GM12878 (cell line): ENCODE results near the gene NR1D1. TPM values are rescaled to one million over a fixed set of nuclear protein-coding genes. Genes with fewer than 3 reads are reported as not detected.

Source experiments
- ATAC-seq: fragments of 200-7000 bp; cut with Tn5 transposase; 3 replicates; pipeline ENCODE4 v1.9.1; 2020; ENCODE audit warnings: mild to moderate bottlenecking, moderate library complexity
- BruUV-seq: library from RNA; stranded (reverse); fragments of 400-500 nt; replicated peaks from 2 replicates; lab custom pipeline; 2021; lab: Mats Ljungman, UMichigan
- CTCF ChIA-PET: fragments of 300-600 bp; sonication (Branson Sonifier 250); formaldehyde crosslinking; extraction: SDS; loops from one replicate; lab custom pipeline; 2021; ENCODE audit warnings: inconsistent platforms; lab: Yijun Ruan, JAX
- POLR2A ChIA-PET: fragments of 350-600 bp; formaldehyde crosslinking; extraction: SDS; loops from one replicate; lab custom pipeline; 2021; ENCODE audit warnings: inconsistent platforms; lab: Charles Lee
- RAD21 ChIA-PET: fragments of 300-600 bp; sonication (Branson Sonifier 250); formaldehyde crosslinking; loops from one replicate; lab custom pipeline; 2023; ENCODE audit warnings: antibody characterized with exemption; ENCODE audit not compliant: unreplicated experiment; lab: Charles Lee
- SMC1A ChIA-PET: fragments of 300-600 bp; sonication (Branson Sonifier 250); formaldehyde crosslinking; loops from one replicate; lab custom pipeline; 2023; ENCODE audit not compliant: unreplicated experiment, uncharacterized antibody; lab: Charles Lee
- DNase-seq: peaks from one replicate; pipeline ENCODE4 v3.0.0-alpha.2; 2011; ENCODE audit warnings: low read depth, low spot score
- FAIRE-seq: peaks from 3 replicates; lab custom pipeline; 2011; peaks lifted over from hg19 to GRCh38; lab: Jason Lieb, UNC
- H2AFZ ChIP-seq: 2 replicates; pipeline ENCODE4 v1.6.0; 2011; ENCODE audit warnings: low read depth, low read length, control low read depth; ENCODE audit not compliant: control insufficient read depth
- H3K27ac ChIP-seq: 2 replicates; pipeline ENCODE4 v1.5.1; 2011; ENCODE audit warnings: control low read depth; ENCODE audit not compliant: control insufficient read depth, insufficient read depth
- H3K27me3 ChIP-seq, 2 experiments: replicated peaks in 1 of 2; 2 replicates each; pipeline versions ENCODE4 v1.6.0 to v1.6.1; 2011; ENCODE audit warnings: low read length in 1 of 2; ENCODE audit not compliant: control insufficient read depth in 2 of 2, insufficient read depth in 2 of 2
- H3K36me3 ChIP-seq, 2 experiments: 2 replicates each; pipeline ENCODE4 v1.5.1; 2011; ENCODE audit warnings: low read length in 1 of 2; ENCODE audit not compliant: control insufficient read depth in 2 of 2, insufficient read depth in 2 of 2
- H3K4me1 ChIP-seq: 2 replicates; pipeline ENCODE4 v1.6.1; 2011; ENCODE audit warnings: mild to moderate bottlenecking, low read length, moderate library complexity, mixed read lengths; ENCODE audit not compliant: control insufficient read depth, insufficient read depth
- H3K4me2 ChIP-seq: 2 replicates; pipeline ENCODE4 v1.6.0; 2011; ENCODE audit warnings: control low read depth; ENCODE audit not compliant: control insufficient read depth, insufficient read depth
- H3K4me3 ChIP-seq: fragments of 200-600 bp; sonication (generic); 2 replicates; pipeline ENCODE4 v1.5.1; 2016
- H3K79me2 ChIP-seq: 2 replicates; pipeline ENCODE4 v1.6.0; 2011; ENCODE audit warnings: low read length; ENCODE audit not compliant: control insufficient read depth, insufficient read depth
- H3K9ac ChIP-seq: 2 replicates; pipeline ENCODE4 v1.8.0; 2011; ENCODE audit warnings: low read length, control low read depth, mixed read lengths; ENCODE audit not compliant: control insufficient read depth, insufficient read depth
- H3K9me3 ChIP-seq: replicated peaks from 3 replicates; pipeline ENCODE4 v1.5.1; 2011; ENCODE audit warnings: mild to moderate bottlenecking, low read length; ENCODE audit not compliant: control insufficient read depth, insufficient read depth
- H4K20me1 ChIP-seq: 2 replicates; pipeline ENCODE4 v1.6.0; 2011; ENCODE audit not compliant: control insufficient read depth, insufficient read depth
- ASH2L ChIP-seq: fragments of 300-600, 200-600 bp; sonication (generic); IDR thresholded peaks from 2 replicates; pipeline ENCODE4 v1.6.1; 2017; ENCODE audit warnings: low read depth, mild to moderate bottlenecking, borderline replicate concordance
- CBX5 ChIP-seq: sonication (generic); IDR thresholded peaks from 2 replicates; pipeline ENCODE4 v1.6.1; 2016; ENCODE audit warnings: low read depth, moderate library complexity, mild to moderate bottlenecking, inconsistent platforms
- CEBPB ChIP-seq, 2 experiments: fragments of 150-350 bp in 1 of 2; IDR thresholded peaks; 2 replicates each; pipeline ENCODE4 v1.6.1; 2012 to 2014; ENCODE audit warnings: low read depth in 2 of 2, low read length in 2 of 2, borderline replicate concordance in 1 of 2, inconsistent platforms in 1 of 2
- CREM ChIP-seq: IDR thresholded peaks from 2 replicates; pipeline ENCODE4 v1.6.1; 2014; ENCODE audit warnings: antibody characterized with exemption, low read depth
- ELK1 ChIP-seq: IDR thresholded peaks from 2 replicates; pipeline ENCODE4 v1.6.1; 2012; ENCODE audit warnings: low read depth, low read length, improper control_type of control experiment
- HDAC2 ChIP-seq: fragments of 200-600 bp; sonication (generic); IDR thresholded peaks from 2 replicates; pipeline ENCODE4 v1.6.1; 2017
- MEF2A ChIP-seq: IDR thresholded peaks from 2 replicates; pipeline ENCODE4 v1.6.1; 2011; ENCODE audit warnings: low read depth, mild to moderate bottlenecking, low read length, moderate library complexity; ENCODE audit not compliant: insufficient read depth
- MLLT1 ChIP-seq: fragments of 450-650 bp; IDR thresholded peaks from 2 replicates; pipeline ENCODE4 v1.6.1; 2016; ENCODE audit warnings: mild to moderate bottlenecking
- NFYA ChIP-seq: IDR thresholded peaks from 2 replicates; pipeline ENCODE4 v1.6.1; 2011; ENCODE audit warnings: low read depth, mild to moderate bottlenecking, low read length, improper control_type of control experiment, borderline replicate concordance
- NKRF ChIP-seq: fragments of 450-650 bp; conservative IDR thresholded peaks from 2 replicates; pipeline ENCODE4 v1.6.1; 2017; ENCODE audit warnings: mild to moderate bottlenecking, moderate library complexity
- REST ChIP-seq: IDR thresholded peaks from 2 replicates; pipeline ENCODE4 v1.6.1; 2012; ENCODE audit warnings: mild to moderate bottlenecking, low read depth, low read length
- RUNX3 ChIP-seq: IDR thresholded peaks from 2 replicates; pipeline ENCODE4 v1.6.1; 2012; ENCODE audit warnings: low read length, inconsistent platforms
- SREBF2 ChIP-seq: IDR thresholded peaks from 2 replicates; pipeline ENCODE4 v1.6.1; 2012; ENCODE audit warnings: mild to moderate bottlenecking, low read length
- STAT1 ChIP-seq: fragments of 450-650 bp; conservative IDR thresholded peaks from 2 replicates; pipeline ENCODE4 v1.6.1; 2014; ENCODE audit warnings: antibody characterized with exemption, mild to moderate bottlenecking
- STAT3 ChIP-seq: IDR thresholded peaks from 2 replicates; pipeline ENCODE4 v1.6.1; 2011; ENCODE audit warnings: low read depth, low read length, improper control_type of control experiment
- YY1 ChIP-seq: IDR thresholded peaks from 2 replicates; pipeline ENCODE4 v1.6.1; 2011; ENCODE audit warnings: low read depth, mild to moderate bottlenecking, low read length
- ZZZ3 ChIP-seq: IDR thresholded peaks from 2 replicates; pipeline ENCODE4 v1.6.1; 2011; ENCODE audit warnings: low read depth; ENCODE audit not compliant: control insufficient read depth, insufficient read length
- WGBS: methylation state at CpG from one replicate; pipeline ENCODE4 v1.1.6; 2016; ENCODE audit warnings: low lambda C conversion rate; ENCODE audit not compliant: insufficient replicate concordance, insufficient coverage; ENCODE audit errors: missing lambda C conversion rate; 5-methylcytosine and 5-hydroxymethylcytosine counted together
- in situ Hi-C: fragments of 300-500 bp; cut with MboI; formaldehyde crosslinking; loops from 9 replicates; pipeline ENCODE4 v1.14.3; 2018; ENCODE audit warnings: mixed read lengths
- intact Hi-C: fragments of 100-400 bp; cut with micrococcal nuclease; formaldehyde crosslinking; loops from one replicate; pipeline ENCODE4 v1.14.2; 2022; ENCODE audit not compliant: unreplicated experiment
- polyA plus RNA-seq, 11 experiments: library from polyadenylated mRNA; depleted of rRNA in 4 of 11; unstranded in 6 of 11; stranded (reverse) in 5 of 11; fragments of >200 nt; fragmentation: Nextera tagmentation in 4 of 11; fragmentation: Illumina TruSeq in 1 of 11; extraction: Ambion mirVana in 4 of 11; extraction: Trizol in 1 of 11; gene quantifications; 1 replicate in 1 of 11; 2 replicates in 10 of 11; pipeline versions ENCODE4 v1.2.1 to v1.2.3, GENCODE V29; 2011 to 2016; ENCODE audit warnings: inconsistent platforms in 2 of 11, missing spikeins in 2 of 11, low read depth in 1 of 11
- total RNA-seq, 4 experiments: library from RNA; depleted of rRNA in 3 of 4; stranded (reverse); fragments of >200 nt in 3 of 4; fragmentation: Illumina TruSeq in 1 of 4; extraction: Trizol in 1 of 4; gene quantifications; 2 replicates each; pipeline versions ENCODE4 v1.2.1 to v1.2.3, GENCODE V29; 2013 to 2021

Gene NR1D1
- total and polyA plus RNA-seq, 10 of the 15 experiments (the other 5 are each of a cell fraction or from before 2014, with no cell fraction given) = 0.10 to 3.4 (median 0.94) TPM

- H3K36me3 ChIP-seq = no peaks in the 10 kb centered on the region
- SMC1A ChIA-PET = interaction anchor here (0.6 to 0.8 kb wide), 2 partner anchors 9 to 14 kb away, joined by 3 read pairs; no protein-coding TSS in a partner anchor
- TF ChIP-seq STAT3 = no peak
- TF ChIP-seq SREBF2 = no peak
- TF ChIP-seq STAT1 = no peak
- no peak for TF ChIP-seq CEBPB (IDR thresholded peaks at IDR 0.05; ENCODE audit: borderline replicate concordance in 1 of 2, low read depth in 2 of 2, low read length in 2 of 2)
- TF ChIP-seq HDAC2 = no peak
- TF ChIP-seq NFYA = no peak
- TF ChIP-seq RUNX3 = no peak
- no peak for TF ChIP-seq ZZZ3
- TF ChIP-seq ASH2L = no peak
- TF ChIP-seq REST = no peak
- TF ChIP-seq MLLT1 = no peak
- no peak for TF ChIP-seq MEF2A
- TF ChIP-seq YY1 = no peak
- no peak for TF ChIP-seq ELK1
- TF ChIP-seq CBX5 = no peak
- no peak for TF ChIP-seq NKRF
- TF ChIP-seq CREM = no peak
Observed at GRCh38 chr17:40084477-40084876, 15.9 kb downstream of the NR1D1 start.

More at GRCh38 chr17:40084477-40084876, 15.9 kb downstream of the NR1D1 start:
- Histone ChIP-seq H3K27me3 (no peaks in the 10 kb centered on the region), H3K9me3 (no peaks in the 10 kb centered on the region), H2AFZ (no peak overlapping the region), H3K4me3 (no peak overlapping the region), H4K20me1 (no peaks in the 10 kb centered on the region), H3K79me2 (no peaks in the 10 kb centered on the region), H3K4me2 (no peak overlapping the region), H3K9ac (no peak overlapping the region), H3K27ac (no peak overlapping the region), H3K4me1 (no peaks in the 10 kb centered on the region)
- no TSS peak for BruUV-seq
- FAIRE-seq (no peak), DNase-seq (no peak), ATAC-seq (no peak)
- CTCF ChIA-PET = interaction anchor here (0.9 to 4.6 kb wide), 6 partner anchors 10 to 70 kb away, joined by 3 to 75 read pairs (median 22); partner anchors contain the start of gene CSF3
- RAD21 ChIA-PET = interaction anchor here (0.8 kb wide), 1 partner anchor 27 kb away, joined by 3 read pairs; no protein-coding TSS in a partner anchor
- intact Hi-C loops = no loop called here
- 68% methylated on average over 14 of the region's 14 CpGs for WGBS
- in situ Hi-C loops = no loop called here
- POLR2A ChIA-PET = no interaction called here
